Fibroblast of gingiva (primary cell): ENCODE measurements around the gene TEPSIN.

Experiments used
- DNase-seq: peaks from one replicate; pipeline ENCODE4 v3.0.0-alpha.2; 2011; ENCODE audit warnings: low read depth

The TEPSIN gene

DNA sequence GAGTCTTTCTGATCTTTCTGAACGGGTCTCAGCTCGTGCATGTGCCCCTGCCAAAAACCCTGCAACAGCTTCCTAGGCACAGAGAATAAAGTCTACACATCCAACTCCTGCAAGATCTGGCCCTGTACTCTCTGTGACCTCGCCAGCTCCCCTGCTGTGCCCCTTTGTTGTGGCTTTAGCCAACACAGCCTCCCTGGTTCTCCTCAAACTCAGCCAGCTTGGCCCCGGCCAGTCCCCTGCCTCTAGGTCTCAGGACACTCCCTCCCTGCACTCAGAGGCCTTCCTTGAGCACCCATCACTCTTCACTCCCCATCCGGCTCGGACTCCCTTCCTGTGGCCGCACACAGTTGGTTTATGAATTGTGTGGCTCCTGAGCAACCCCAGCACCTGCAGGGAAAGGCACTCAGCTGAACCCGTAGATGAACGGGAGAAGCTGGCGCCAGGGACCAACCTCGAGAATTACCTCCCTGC, 17.4 kb downstream of the TEPSIN start:
- DNase-seq, result no peak

DNA sequence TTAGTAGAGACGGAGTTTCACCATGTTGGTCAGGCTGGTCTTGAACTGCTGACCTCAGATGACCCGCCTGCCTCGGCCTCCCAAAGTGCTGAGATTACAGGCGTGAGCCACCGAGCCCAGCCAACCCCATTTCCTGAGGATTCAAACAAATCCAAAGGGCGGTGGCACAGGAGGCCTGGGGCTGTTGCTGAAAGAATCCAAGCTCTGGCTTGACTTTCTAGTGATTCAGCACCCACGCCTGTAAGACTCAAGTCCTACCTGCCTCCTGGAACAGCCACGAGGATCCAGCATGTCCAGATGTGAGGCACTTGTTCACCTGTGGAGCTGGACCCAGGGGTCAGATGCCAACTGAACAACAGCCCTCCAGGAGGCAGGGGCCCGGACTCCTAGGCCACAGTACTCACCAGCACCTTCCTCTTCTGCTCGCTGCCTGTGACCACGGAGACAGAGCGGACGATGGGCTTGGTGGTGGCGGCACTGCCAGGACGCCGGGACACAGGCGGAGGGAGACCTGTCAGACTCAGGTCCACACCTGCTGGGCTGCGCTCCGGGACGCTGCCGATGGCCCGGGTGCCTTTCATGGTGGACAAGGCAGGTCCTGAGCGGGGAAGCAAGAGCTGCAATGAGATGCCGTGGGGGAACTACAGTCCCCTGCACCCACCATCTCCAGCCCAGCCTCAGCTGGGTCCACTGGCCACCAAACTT, 19.2 kb downstream of the TEPSIN start:
- DNase-seq, result no peak

DNA sequence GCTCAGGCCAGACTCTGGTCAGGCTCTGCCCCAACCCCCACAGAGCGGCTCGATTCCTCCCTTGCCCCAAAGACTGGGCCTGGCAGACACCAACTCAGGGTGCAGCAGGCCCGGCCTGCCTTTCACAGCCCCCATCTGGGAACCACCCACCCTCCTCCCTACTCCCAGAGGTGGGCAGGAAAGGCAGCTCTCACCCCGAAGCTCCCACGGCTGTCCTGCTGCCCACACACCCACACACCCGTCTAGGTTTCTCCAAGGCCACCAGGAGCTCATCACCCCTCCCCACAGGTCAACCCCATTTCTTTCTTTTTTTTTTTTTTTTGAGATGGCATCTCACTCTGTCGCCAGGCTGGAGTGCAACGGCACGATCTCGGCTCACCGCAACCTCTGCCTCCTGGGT, 19.9 kb downstream of the TEPSIN start:
- no peak for DNase-seq

DNA sequence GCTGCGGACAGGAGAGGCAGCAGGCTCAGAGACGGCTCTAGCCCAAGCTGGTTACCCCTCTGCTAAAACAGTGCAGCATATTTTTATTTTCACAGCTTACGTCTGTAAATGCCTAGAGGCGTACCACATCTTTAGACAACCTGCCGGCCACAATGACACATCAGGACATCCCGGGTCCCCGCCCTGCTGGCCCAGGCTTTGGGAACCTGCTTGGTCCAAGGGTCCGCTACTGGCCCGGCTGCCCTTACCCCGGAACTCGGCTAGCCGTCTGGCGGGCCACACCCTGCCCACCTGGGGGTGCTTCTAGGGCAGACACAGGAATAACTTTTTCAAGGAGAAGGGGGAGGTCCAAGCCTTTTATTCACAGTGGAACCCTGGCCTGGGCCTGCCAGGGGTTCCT, 20.4 kb downstream of the TEPSIN start:
- no peak for DNase-seq

DNA sequence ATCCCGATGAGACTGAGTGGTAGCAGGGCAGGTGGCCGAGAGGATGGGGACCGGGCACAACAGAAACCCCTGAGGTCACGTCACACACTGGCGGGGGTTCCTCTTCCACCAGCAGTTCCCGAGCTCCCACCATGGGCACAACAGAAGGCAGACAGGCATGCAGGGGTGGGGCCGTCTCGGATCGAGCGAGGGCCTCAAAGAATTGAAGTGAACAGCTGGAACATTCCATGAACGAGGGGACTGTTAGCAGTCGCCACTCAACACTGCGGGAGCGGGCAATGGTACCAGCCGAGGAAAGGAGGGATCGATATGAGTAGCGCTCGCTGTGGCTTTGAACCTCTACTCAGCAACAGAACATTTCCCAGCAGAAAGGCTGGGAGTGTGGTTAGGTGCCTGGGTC, 21.4 kb downstream of the TEPSIN start:
- DNase-seq, result no peak

DNA sequence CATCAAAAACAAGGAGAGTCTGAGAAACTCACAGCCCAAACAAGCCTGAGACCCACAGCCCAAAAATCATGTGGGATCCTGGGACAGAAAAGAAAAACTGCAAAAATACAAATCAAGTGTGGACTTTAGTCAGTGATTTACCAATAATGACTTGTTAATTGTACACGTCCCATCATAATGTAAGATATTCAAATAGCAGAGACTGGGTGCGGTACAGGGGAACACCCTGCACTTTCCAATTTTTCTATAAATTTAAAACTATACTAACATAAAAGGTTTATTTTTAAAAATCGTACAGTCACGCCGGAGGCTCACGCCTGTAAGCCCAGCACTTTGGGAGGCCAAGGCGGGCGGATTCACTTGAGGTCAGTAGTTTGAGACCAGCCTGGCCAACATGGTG, 24.9 kb downstream of the TEPSIN start:
- no peak for DNase-seq

DNA sequence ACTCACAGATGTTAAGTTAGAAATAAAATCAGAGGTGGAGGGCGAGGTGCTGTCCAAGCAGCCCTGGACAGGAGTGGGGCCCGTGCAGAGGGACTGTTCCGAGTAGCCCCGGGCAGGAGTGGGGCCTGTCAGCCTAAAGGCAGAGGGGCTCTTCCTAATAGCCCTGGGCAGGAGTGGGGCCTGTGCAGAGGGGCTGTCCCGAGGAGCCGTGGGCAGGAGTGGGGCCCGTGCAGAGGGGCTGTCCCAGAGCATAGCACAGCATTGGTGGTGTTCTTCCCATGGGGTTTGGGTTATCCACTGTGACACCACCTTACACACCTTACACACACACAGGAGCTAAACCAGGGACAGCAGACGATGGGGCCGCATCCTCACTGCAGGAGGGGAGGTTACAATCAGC, 26.5 kb downstream of the TEPSIN start:
- DNase-seq, result no peak

DNA sequence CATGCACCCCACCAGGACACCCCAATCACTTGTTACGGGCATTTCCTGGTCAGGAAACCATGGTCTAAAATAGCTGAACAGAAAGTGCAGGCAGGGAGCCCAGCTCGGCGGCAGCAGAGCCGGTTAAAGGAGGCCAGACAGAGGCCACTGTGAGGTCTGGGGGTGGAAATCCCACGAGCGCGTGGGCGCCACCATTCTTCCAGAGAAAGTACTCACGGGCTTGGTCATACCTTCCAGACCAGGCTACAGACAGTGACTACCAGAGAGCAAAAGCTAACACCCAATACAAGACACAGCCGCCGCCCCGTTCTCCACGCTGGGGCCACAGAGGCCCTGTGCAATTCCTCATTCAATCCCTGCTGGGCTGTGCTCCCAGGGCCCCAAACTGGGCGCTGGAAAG, 28.0 kb downstream of the TEPSIN start:
- no peak for DNase-seq

DNA sequence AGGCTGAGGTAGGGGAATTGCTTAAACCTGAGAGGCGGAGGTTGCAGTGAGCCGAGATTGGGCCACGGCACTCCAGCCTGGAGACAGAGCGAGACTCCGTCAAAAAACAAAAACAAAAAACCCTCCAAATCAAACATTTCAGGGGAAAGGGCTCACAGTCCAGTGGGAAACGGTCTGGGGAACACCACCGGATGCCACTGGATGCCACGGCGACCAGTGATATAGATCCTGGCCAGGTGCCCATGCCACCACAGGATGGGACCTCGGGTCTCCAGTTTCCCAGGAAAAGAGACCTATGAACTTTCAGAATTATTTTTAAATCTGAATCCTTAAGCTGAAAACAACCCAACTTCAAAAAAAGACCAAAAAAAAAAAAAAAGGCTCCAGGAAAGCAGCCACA, 28.4 kb downstream of the TEPSIN start:
- DNase-seq, result no peak

DNA sequence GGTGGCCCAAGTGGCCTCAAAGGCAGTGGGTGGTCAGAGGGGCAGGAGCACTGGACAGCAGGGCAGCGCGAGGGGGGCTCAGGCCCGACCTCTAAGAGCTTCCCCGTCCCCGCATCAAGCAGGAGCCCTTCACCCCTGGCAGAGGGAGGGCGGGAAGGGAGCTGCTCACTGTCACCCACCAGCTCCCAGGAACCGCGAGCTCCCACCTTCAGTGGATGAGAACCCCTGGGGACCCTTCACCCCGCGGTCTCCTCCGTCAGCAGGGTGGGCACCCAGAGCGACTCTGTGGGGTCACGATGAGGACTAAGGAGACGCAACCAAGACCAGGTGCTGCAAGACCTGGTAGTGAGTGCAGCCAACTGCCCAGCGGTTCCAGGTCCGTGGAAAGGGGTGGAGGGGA, 29.7 kb downstream of the TEPSIN start:
- no peak for DNase-seq

DNA sequence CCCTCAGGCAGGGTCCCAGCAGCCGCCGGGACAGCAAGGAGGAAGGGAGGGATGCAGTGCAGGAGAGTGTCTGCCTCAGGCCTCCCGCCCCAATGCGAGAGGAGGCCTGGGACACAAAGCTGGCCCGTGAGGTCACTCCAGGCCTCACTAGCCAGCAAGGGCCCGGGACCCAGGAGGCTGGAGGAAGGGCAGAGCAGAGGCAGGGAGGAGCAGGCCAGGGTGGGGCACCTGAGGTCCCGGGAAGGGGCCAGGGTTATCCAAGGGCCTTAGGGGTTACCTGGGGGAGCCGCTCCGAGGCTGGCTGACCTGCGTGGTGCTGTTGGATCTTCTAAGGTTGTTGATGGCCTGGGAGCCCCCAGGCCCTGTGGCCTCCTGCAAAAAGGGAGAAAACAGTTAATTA, 30.2 kb downstream of the TEPSIN start:
- DNase-seq, result no peak

DNA sequence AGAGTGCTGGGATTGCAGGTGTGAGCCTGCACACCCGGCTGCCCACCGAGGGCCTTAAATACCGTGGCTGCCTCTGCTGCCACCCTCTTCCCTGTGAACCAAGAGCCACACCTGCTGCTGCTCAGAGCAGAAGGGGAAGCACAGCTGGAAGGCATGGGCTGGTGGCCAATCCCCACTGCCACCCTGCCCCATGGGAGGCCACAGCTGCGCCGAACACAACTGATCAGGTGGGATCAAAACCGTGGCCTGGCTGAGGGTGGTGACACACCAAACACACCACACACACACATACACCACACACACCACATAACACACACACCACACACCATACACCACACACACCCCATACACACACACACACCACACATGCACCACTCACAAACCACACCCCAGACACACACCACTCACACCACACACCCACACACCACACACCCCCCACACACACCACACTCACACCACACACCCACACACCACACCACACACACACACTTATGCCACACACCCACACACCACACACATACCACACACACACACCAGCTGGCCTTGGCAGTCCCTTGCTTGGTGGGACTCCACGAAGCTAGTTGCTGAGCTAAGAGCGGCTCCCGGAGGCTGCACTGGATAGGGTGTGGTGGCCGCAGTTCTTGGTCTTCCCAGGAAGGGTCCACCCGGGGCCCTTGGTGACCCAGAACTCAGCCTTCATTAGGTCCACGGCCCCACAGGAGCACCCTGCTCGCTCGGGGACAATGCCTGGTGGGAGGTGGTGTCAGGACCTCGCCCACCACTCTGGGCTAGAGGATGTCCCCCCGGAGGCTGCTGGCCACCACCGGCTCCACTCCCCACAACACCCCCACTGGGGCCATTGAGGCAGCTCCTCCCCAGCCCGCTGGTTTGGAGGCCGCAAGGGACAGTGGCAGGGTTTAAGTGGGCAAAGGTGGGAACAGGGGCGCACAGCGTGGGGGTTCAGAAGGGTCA, 31.0 kb downstream of the TEPSIN start:
- no peak for DNase-seq

DNA sequence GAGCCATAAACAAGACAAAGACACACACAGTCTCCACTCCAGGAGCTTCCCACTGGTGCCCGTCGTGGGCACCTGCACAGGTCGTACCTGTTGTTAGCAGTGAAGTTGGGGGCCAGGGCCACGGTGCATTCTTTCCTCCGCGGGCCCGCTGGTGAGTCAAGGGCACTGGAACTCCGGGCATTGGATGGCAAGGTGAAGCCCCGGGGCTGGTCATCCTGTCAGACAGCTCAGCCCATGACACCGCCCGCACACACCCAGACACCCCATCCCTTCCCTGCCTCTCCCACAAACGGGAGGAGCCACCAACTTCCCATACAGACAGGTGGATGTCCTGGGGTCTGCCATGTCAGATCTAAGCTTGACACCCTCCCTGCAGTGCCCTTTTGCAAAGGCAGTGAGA, 32.2 kb downstream of the TEPSIN start:
- no peak for DNase-seq

DNA sequence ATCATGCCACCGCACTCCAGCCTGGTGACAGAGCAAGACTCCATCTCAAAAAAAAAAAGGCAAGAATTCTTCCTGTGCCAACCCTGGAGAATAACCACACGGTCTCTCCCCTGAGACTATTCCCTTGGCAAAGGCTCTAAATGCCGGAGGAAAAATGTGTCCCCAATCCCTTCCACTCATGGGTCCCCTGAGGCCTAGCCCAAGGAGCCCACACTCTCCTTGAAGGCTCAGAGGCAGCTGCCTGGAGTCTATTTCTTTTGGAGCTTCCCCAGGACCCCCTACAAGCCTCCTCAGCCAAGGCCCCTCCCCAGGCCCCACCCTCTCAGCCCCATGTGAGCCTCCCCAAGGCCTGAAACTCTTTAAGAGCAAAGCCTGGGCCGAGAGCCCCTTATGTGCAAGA, 32.7 kb downstream of the TEPSIN start:
- DNase-seq, result no peak

DNA sequence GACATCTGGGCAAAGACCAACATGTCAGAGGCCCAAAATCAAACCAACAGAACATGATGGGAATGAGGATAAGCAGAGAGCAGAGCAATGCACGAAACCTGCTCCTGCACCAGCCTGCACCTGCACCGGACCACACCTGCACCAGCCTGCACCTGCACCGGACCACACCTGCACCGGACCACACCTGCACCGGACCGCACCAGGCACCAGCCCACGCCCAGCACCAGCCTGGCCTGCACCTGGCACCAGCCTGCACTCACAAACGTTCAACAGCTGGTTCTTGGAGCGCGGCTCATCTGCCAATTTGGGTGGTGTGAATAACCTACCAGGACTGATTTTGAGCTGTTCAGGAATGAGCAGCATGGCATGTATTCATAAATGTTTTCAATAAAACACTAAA, 34.3 kb downstream of the TEPSIN start:
- no peak for DNase-seq

DNA sequence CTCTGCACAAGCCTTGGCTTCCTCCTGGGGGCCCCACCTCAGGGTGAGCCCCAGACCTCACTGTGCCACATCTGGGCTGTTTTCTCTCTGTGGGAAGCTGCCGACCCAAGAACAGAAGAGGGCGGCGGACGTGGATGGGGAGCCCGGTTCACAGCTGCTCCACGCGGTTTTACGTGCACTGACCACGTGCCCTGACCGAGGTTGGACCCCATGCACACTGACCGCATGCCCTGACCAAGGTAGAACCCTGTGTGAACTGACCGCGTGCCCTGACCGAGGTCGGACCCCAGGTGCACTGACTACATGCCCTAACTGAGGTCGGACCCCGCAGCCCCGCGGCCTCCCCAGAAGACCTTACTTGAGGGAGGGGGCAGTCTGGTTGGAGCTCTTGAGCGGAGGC, 35.7 kb downstream of the TEPSIN start:
- no peak for DNase-seq

DNA sequence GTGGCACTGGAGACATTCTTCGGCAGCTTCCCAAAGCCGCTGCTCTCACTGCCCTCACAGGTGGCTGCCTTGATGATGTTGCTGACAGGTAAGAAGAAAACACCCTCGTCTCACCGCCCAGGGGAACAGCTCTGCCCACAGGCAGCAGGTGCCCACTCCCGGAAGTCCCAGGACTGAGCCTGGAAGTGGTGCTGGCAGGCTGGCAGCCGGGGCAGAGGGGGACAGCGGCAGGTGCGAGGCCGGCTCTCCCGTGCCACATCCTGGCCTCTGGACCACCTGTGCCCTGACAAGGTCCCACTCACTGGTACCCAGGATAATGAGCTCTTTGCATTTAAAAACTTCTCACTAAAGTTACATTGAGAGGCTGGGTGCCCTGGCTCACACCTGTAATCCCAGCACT, 36.5 kb downstream of the TEPSIN start:
- no peak for DNase-seq

DNA sequence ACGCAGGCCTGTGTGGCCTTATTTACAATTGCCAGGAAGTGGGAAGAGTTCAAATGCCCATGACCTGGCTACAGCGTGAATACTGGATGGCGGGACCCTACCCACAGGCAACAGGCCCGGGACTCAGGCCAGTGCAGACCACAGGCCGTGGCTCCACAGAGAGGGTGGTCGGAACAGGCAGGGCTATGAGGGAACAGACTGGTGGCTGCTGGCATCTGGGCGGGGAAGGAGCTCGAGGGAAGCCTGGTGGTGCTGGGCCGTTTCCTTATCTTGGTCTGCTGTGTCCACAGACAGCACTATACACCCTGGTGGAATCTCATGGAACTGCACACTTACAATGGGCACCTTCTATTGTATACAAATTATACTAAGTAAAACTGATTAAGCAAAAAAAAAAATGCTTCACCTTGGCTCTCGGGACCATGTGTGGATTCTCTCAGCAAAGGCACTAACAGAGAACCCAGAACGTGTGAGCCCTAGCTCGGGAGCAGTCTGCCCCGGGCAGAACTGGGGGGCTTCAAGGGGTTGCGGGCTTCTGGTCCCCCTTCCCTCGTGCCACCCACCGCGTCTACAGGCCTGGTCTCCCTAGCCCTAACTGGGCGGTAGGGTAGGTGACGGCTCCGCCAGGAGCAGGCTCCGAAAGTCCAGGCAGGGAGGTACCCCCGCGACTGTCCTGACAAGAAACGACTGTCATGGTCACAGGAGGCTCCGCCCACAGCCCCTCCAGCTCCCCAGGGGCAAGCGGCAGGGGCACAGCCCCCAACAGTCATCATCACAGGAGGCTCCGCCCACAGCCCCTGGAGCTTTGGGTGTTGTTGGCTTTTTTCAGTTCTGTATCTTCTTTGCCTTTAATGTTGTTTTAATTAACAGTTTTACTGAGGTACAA, 37.9 kb downstream of the TEPSIN start:
- DNase-seq, result peak; percentile 67

DNA sequence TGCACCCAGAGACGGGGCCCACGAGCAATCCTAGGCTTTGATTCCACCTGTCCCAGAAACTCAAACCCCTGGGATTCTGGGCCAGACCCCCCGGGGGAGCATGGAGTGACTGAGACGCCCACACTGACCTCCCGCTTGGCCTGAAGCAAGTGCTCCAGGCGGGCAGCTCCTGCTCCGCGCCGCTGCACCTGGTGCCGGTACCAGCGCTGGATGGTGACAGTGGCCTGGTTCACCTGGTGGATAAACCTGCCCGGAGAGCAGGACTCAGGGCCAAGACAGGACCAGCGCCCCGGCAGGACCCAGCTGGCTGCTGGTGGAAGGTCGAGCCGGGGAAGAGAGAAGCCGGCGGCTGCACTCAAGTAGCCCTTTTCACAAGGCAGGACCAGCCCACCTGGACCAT, 38.7 kb downstream of the TEPSIN start:
- DNase-seq, result no peak

DNA sequence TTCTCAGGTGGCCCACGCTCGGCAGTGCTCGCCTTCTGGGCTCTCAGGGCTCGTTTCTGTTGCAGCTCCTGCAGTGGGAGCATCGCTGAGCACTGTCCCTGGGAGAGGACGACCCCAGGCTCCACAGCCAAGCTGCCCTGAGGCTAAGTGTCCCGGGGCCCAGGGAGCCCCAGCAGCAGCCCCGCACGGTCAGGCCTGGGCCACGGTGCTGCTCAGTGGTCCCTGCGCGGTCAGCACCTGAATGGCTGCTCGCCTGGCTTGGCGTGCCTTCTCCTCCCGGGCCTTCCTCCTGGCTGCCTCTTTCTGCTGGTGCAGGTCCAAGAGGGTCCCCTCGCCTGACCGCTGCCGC, 39.4 kb downstream of the TEPSIN start:
- no peak for DNase-seq

DNA sequence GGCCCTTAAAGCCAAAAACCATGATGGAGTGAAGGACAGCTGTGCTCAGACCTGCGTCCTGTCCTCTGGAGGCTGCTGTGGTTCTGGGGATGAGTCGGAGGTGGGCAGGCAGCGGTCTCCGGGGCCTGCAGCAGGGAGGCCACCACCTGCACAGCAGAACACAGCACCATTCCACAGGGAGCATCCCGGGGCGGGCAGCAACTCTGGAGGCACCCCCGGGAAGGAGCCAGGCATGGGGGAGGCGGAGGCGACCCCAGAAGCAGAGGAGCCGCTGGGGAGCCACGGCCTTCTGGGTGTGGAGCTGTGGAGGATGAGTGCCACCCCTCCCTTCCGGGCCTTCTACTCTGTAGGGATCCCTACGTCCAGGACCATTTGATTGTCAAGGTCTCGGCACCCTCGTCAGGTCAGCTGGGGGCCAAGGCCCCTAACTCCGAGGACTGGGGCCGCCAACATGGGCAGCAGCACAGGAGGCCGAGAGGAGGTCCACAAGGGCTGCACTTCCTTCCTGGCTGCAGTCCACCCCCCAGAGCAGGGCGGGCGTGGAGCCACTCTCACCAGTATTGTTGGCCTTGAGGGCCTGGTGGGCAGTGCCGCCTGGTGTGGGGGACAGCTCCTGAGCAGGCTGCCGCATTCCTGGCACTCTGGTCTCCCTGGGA, 39.9 kb downstream of the TEPSIN start:
- DNase-seq, result no peak
